GM12878 (cell line): ENCODE results near the gene SPINT1.

ENCODE experiments used
- BCLAF1 ChIP-seq: fragments of 450-650 bp; IDR thresholded peaks from 2 replicates; pipeline ENCODE4 v1.6.1; 2017; ENCODE audit warnings: antibody characterized with exemption, mild to moderate bottlenecking, moderate library complexity
- BRCA1 ChIP-seq: IDR thresholded peaks from 2 replicates; pipeline ENCODE4 v1.6.1; 2011; ENCODE audit warnings: low read depth, low read length, improper control_type of control experiment
- CTCF ChIP-seq, 3 experiments: IDR thresholded peaks in 2 of 3; conservative IDR thresholded peaks in 1 of 3; 2 replicates each; pipeline ENCODE4 v1.5.1; 2011; ENCODE audit warnings: low read depth in 3 of 3, low read length in 3 of 3, mild to moderate bottlenecking in 3 of 3, control low read depth in 2 of 3, moderate library complexity in 2 of 3, inconsistent platforms in 1 of 3, mixed read lengths in 1 of 3; ENCODE audit not compliant: control insufficient read depth in 2 of 3, insufficient read depth in 1 of 3; ENCODE audit errors: extremely low read depth in 1 of 3
- POLR2A ChIP-seq: IDR thresholded peaks from 2 replicates; pipeline ENCODE4 v1.6.1; 2011; ENCODE audit warnings: low read depth, mild to moderate bottlenecking, low read length
- SUZ12 ChIP-seq: fragments of 200-600 bp; sonication (generic); IDR thresholded peaks from one replicate; pipeline ENCODE4 v1.6.1; 2018; ENCODE audit warnings: antibody characterized with exemption, mild to moderate bottlenecking; ENCODE audit not compliant: unreplicated experiment
- TBL1XR1 ChIP-seq: IDR thresholded peaks from 2 replicates; pipeline ENCODE4 v1.6.1; 2012; ENCODE audit warnings: low read depth, low read length, improper control_type of control experiment

GRCh38 chr15:40863660-40864270 lies 19.9 kb downstream of the SPINT1 start:
- TF ChIP-seq POLR2A: no peak
- TF ChIP-seq BRCA1: no peak
- TF ChIP-seq CTCF (IDR thresholded peaks at IDR 0.05 in 2 of 3, conservative IDR thresholded peaks at IDR 0.05 in 1 of 3; ENCODE audit: control insufficient read depth in 2 of 3, extremely low read depth in 1 of 3, insufficient read depth in 1 of 3, low read depth in 3 of 3, low read length in 3 of 3): no peak
- TF ChIP-seq TBL1XR1: no peak
- no peak for TF ChIP-seq SUZ12
- TF ChIP-seq BCLAF1: no peak
